ENCODE measurements around the gene CLEC7A. TPM values are rescaled to one million over a fixed set of nuclear protein-coding genes. Genes with fewer than 3 reads are reported as not detected.

CLEC7A gene
- total and polyA plus RNA-seq, 4 donors = 2.8 to 7.0 (median 3.8) TPM

- Histone ChIP-seq H3K9ac (ENCODE audit: low read depth in 1 of 2, low read length in 2 of 2) (no peak overlapping the region), H3K4me1 (ENCODE audit: control insufficient read depth in 4 of 4, insufficient read depth in 4 of 4, low read length in 3 of 4) (no peaks in the 10 kb centered on the region), H3K4me3 (ENCODE audit: low read depth in 1 of 3, low read length in 3 of 3) (no peak overlapping the region), H3K27ac (ENCODE audit: low read depth in 1 of 2, low read length in 2 of 2) (no peak overlapping the region), H3K27me3 (ENCODE audit: control insufficient read depth in 4 of 4, insufficient read depth in 4 of 4, low read length in 3 of 4) (no peaks in the 10 kb centered on the region), H3K36me3 (ENCODE audit: control insufficient read depth in 4 of 4, insufficient read depth in 3 of 4, low read depth in 1 of 4, low read length in 3 of 4) (peaks cover 0 to 3% (median 0%) of the 10 kb centered on the region in 4 donors), H3K9me3 (ENCODE audit: control insufficient read depth in 4 of 4, low read length in 3 of 4) (no peaks in the 10 kb centered on the region)
- no peak for DNase-seq (ENCODE audit: low spot score)
- WGBS = 94% methylated on average over 7 of the region's 7 CpGs
- TF ChIP-seq FOXA1 (IDR thresholded peaks at IDR 0.05) = no peak
- TF ChIP-seq RXRA (IDR thresholded peaks at IDR 0.05) = no peak
- TF ChIP-seq FOXA2 (IDR thresholded peaks at IDR 0.05) = no peak
- no peak for TF ChIP-seq HNF4A (conservative IDR thresholded peaks at IDR 0.05)
- TF ChIP-seq RAD21 (IDR thresholded peaks at IDR 0.05) = no peak
- TF ChIP-seq, protein P1, sequence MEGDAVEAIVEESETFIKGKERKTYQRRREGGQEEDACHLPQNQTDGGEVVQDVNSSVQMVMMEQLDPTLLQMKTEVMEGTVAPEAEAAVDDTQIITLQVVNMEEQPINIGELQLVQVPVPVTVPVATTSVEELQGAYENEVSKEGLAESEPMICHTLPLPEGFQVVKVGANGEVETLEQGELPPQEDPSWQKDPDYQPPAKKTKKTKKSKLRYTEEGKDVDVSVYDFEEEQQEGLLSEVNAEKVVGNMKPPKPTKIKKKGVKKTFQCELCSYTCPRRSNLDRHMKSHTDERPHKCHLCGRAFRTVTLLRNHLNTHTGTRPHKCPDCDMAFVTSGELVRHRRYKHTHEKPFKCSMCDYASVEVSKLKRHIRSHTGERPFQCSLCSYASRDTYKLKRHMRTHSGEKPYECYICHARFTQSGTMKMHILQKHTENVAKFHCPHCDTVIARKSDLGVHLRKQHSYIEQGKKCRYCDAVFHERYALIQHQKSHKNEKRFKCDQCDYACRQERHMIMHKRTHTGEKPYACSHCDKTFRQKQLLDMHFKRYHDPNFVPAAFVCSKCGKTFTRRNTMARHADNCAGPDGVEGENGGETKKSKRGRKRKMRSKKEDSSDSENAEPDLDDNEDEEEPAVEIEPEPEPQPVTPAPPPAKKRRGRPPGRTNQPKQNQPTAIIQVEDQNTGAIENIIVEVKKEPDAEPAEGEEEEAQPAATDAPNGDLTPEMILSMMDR (IDR thresholded peaks at IDR 0.05; ENCODE audit: low read depth, low read length, missing input control) = no peak
- TF ChIP-seq, protein P2, sequence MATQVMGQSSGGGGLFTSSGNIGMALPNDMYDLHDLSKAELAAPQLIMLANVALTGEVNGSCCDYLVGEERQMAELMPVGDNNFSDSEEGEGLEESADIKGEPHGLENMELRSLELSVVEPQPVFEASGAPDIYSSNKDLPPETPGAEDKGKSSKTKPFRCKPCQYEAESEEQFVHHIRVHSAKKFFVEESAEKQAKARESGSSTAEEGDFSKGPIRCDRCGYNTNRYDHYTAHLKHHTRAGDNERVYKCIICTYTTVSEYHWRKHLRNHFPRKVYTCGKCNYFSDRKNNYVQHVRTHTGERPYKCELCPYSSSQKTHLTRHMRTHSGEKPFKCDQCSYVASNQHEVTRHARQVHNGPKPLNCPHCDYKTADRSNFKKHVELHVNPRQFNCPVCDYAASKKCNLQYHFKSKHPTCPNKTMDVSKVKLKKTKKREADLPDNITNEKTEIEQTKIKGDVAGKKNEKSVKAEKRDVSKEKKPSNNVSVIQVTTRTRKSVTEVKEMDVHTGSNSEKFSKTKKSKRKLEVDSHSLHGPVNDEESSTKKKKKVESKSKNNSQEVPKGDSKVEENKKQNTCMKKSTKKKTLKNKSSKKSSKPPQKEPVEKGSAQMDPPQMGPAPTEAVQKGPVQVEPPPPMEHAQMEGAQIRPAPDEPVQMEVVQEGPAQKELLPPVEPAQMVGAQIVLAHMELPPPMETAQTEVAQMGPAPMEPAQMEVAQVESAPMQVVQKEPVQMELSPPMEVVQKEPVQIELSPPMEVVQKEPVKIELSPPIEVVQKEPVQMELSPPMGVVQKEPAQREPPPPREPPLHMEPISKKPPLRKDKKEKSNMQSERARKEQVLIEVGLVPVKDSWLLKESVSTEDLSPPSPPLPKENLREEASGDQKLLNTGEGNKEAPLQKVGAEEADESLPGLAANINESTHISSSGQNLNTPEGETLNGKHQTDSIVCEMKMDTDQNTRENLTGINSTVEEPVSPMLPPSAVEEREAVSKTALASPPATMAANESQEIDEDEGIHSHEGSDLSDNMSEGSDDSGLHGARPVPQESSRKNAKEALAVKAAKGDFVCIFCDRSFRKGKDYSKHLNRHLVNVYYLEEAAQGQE (IDR thresholded peaks at IDR 0.05) = no peak
- TF ChIP-seq EGR1 (IDR thresholded peaks at IDR 0.05; ENCODE audit: low read depth in 2 of 2) = no peak
- no peak for TF ChIP-seq JUND (IDR thresholded peaks at IDR 0.05)
- no peak for TF ChIP-seq NR2F2 (IDR thresholded peaks at IDR 0.05)
- TF ChIP-seq GABPA (IDR thresholded peaks at IDR 0.05 in 1 of 2, conservative IDR thresholded peaks at IDR 0.05 in 1 of 2) = no peak
- TF ChIP-seq TAF1 (conservative IDR thresholded peaks at IDR 0.05) = no peak
- no peak for TF ChIP-seq MAX (IDR thresholded peaks at IDR 0.05)
- no peak for TF ChIP-seq HNF4G (IDR thresholded peaks at IDR 0.05)
- TF ChIP-seq, protein P3, sequence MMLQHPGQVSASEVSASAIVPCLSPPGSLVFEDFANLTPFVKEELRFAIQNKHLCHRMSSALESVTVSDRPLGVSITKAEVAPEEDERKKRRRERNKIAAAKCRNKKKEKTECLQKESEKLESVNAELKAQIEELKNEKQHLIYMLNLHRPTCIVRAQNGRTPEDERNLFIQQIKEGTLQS (IDR thresholded peaks at IDR 0.05) = no peak
- TF ChIP-seq, protein P4, sequence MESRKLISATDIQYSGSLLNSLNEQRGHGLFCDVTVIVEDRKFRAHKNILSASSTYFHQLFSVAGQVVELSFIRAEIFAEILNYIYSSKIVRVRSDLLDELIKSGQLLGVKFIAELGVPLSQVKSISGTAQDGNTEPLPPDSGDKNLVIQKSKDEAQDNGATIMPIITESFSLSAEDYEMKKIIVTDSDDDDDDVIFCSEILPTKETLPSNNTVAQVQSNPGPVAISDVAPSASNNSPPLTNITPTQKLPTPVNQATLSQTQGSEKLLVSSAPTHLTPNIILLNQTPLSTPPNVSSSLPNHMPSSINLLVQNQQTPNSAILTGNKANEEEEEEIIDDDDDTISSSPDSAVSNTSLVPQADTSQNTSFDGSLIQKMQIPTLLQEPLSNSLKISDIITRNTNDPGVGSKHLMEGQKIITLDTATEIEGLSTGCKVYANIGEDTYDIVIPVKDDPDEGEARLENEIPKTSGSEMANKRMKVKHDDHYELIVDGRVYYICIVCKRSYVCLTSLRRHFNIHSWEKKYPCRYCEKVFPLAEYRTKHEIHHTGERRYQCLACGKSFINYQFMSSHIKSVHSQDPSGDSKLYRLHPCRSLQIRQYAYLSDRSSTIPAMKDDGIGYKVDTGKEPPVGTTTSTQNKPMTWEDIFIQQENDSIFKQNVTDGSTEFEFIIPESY (IDR thresholded peaks at IDR 0.05) = no peak
- no peak for TF ChIP-seq SP1 (IDR thresholded peaks at IDR 0.05)
- no peak for TF ChIP-seq YY1 (IDR thresholded peaks at IDR 0.05)
Observed at GRCh38 chr12:10115890-10116289, 14.1 kb downstream of the CLEC7A start.
